ENCODE measurements around the gene AKAP12.

Gene AKAP12

DNA sequence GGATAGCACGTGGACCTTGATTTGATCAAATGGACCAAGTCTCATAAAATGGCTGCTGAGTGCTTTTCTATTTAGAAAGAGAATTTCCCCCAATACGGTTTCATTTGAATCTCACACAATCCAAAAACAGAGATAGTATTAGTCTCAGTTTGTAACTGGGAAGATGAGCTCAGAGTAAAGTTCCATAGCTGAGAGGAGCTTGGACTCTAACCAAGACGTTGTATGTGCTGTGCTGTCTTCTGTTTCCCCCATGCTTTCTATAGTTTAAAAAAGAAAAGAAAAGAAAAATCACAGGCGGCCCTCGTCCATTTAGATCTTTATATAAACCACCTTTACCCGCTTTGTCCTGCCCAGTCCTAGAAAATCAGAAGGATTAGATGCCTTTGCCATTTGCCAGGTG lies 58.1 kb downstream of the AKAP12 start:
- no peaks in the 10 kb centered on the region for H3K79me2 ChIP-seq (ENCODE audit: insufficient read depth, low read length)
- TF ChIP-seq, protein P1, sequence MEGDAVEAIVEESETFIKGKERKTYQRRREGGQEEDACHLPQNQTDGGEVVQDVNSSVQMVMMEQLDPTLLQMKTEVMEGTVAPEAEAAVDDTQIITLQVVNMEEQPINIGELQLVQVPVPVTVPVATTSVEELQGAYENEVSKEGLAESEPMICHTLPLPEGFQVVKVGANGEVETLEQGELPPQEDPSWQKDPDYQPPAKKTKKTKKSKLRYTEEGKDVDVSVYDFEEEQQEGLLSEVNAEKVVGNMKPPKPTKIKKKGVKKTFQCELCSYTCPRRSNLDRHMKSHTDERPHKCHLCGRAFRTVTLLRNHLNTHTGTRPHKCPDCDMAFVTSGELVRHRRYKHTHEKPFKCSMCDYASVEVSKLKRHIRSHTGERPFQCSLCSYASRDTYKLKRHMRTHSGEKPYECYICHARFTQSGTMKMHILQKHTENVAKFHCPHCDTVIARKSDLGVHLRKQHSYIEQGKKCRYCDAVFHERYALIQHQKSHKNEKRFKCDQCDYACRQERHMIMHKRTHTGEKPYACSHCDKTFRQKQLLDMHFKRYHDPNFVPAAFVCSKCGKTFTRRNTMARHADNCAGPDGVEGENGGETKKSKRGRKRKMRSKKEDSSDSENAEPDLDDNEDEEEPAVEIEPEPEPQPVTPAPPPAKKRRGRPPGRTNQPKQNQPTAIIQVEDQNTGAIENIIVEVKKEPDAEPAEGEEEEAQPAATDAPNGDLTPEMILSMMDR (IDR thresholded peaks at IDR 0.05; ENCODE audit: borderline replicate concordance, extremely low read depth, low read length, poor library complexity, severe bottlenecking), result no peak
- TF ChIP-seq EZH2 (IDR thresholded peaks at IDR 0.05; ENCODE audit: borderline replicate concordance, low read depth, low read length, severe bottlenecking), result no peak
- no peaks in the 10 kb centered on the region for H3K9me3 ChIP-seq (ENCODE audit: insufficient read depth, low read length, severe bottlenecking)
- no peaks in the 10 kb centered on the region for H3K4me1 ChIP-seq (ENCODE audit: insufficient read depth, low read length)
- H3K4me2 ChIP-seq (ENCODE audit: insufficient read depth, low read length), result no peak overlapping the region
- no peak overlapping the region for H3K27ac ChIP-seq (ENCODE audit: low read length)
- no peak overlapping the region for H3K9ac ChIP-seq (ENCODE audit: low read depth, low read length)
- peaks cover 15% of the 10 kb centered on the region for H3K27me3 ChIP-seq (ENCODE audit: insufficient read depth, low read length, poor library complexity)
- DNase-seq, result no peak
- H2AFZ ChIP-seq (ENCODE audit: low read depth, low read length), result no peak overlapping the region
- no peaks in the 10 kb centered on the region for H4K20me1 ChIP-seq (ENCODE audit: insufficient read depth, low read length)
- H3K4me3 ChIP-seq (ENCODE audit: low read depth in 1 of 2, low read length in 2 of 2), result no peak overlapping the region
- no peaks in the 10 kb centered on the region for H3K36me3 ChIP-seq (ENCODE audit: insufficient read depth, low read length)
- no peak for ATAC-seq (ENCODE audit: insufficient read depth, low read depth)

DNA sequence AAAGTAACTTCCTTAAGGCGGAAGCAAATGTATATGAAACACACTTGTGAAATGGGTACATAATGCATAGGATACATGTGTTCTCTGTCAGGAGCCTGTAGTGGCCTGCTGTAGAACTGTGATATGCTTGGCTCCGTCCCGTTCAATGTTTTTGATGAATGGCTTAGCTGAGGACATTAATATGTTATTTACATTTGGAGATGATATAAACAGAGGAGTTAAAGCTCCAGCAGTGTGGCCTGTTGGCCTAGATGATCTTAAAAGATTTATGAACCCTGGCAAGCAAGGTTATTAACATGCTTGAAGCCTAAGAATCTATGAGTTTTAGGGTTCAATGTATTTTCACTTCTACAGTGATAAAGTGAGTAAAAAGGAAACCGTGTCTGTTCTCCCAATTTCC lies 59.2 kb downstream of the AKAP12 start:
- TF ChIP-seq, protein P1 (IDR thresholded peaks at IDR 0.05; ENCODE audit: borderline replicate concordance, extremely low read depth, low read length, poor library complexity, severe bottlenecking), result no peak
- TF ChIP-seq EZH2 (IDR thresholded peaks at IDR 0.05; ENCODE audit: borderline replicate concordance, low read depth, low read length, severe bottlenecking), result no peak
- Histone ChIP-seq H3K79me2 (ENCODE audit: insufficient read depth, low read length) (no peaks in the 10 kb centered on the region), H3K36me3 (ENCODE audit: insufficient read depth, low read length) (no peaks in the 10 kb centered on the region)

DNA sequence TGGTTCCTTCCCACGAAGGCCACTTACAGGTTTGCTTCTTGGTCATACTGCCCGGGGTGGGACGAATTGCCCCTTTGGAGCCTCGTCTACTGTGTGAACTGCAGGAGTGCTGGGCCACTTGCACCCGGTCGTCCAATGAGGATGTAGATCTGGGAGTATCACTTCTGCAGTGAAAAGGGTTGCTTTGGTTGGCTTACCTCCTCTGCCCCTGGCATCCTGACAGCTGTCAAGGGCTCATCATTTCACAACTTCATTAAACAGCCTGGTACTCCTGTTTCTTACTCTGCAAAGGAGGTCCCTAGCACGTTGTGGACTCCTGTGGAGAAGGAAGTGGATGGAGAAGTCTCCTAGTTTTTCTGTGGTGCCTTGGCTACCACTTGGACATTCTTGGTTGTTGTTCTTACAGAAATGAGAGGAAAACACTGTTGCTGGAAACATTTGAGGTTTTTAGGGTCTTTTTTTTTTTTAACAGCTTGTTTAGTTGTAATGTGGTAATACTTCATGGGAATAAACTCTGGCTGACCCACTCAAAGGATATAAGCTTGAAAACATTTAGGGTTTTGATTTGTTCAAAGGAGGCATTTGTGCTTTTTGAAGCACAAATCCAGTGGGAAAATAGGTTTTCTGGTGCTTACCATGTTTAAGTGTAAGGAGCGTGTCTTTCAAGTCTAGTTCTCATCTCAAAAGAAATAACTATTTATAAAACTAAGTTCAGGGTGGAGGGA lies 60.7 kb downstream of the AKAP12 start:
- Histone ChIP-seq H3K9me3 (ENCODE audit: insufficient read depth, low read length, severe bottlenecking) (no peaks in the 10 kb centered on the region), H3K4me3 (ENCODE audit: low read depth in 1 of 2, low read length in 2 of 2) (no peak overlapping the region), H3K79me2 (ENCODE audit: insufficient read depth, low read length) (no peaks in the 10 kb centered on the region), H3K4me1 (ENCODE audit: insufficient read depth, low read length) (no peaks in the 10 kb centered on the region), H4K20me1 (ENCODE audit: insufficient read depth, low read length) (no peaks in the 10 kb centered on the region), H2AFZ (ENCODE audit: low read depth, low read length) (no peak overlapping the region), H3K4me2 (ENCODE audit: insufficient read depth, low read length) (no peak overlapping the region), H3K27ac (ENCODE audit: low read length) (no peak overlapping the region), H3K36me3 (ENCODE audit: insufficient read depth, low read length) (no peaks in the 10 kb centered on the region), H3K27me3 (ENCODE audit: insufficient read depth, low read length, poor library complexity) (peaks cover 9% of the 10 kb centered on the region), H3K9ac (ENCODE audit: low read depth, low read length) (no peak overlapping the region)
- TF ChIP-seq EZH2 (IDR thresholded peaks at IDR 0.05; ENCODE audit: borderline replicate concordance, low read depth, low read length, severe bottlenecking), result no peak
- TF ChIP-seq, protein P1 (IDR thresholded peaks at IDR 0.05; ENCODE audit: borderline replicate concordance, extremely low read depth, low read length, poor library complexity, severe bottlenecking), result no peak
- DNase-seq, result no peak
- ATAC-seq (ENCODE audit: insufficient read depth, low read depth), result no peak

More for the DNA sequence above, 59.2 kb downstream of the AKAP12 start:
- Histone ChIP-seq H3K4me3 (ENCODE audit: low read depth in 1 of 2, low read length in 2 of 2) (no peak overlapping the region), H3K4me2 (ENCODE audit: insufficient read depth, low read length) (no peak overlapping the region), H3K27me3 (ENCODE audit: insufficient read depth, low read length, poor library complexity) (peaks cover 12% of the 10 kb centered on the region), H3K27ac (ENCODE audit: low read length) (no peak overlapping the region), H2AFZ (ENCODE audit: low read depth, low read length) (no peak overlapping the region), H3K9me3 (ENCODE audit: insufficient read depth, low read length, severe bottlenecking) (no peaks in the 10 kb centered on the region), H3K9ac (ENCODE audit: low read depth, low read length) (no peak overlapping the region), H3K4me1 (ENCODE audit: insufficient read depth, low read length) (no peaks in the 10 kb centered on the region), H4K20me1 (ENCODE audit: insufficient read depth, low read length) (no peaks in the 10 kb centered on the region)
- DNase-seq (no peak), ATAC-seq (ENCODE audit: insufficient read depth, low read depth) (no peak)
